CD4-positive, alpha-beta memory T cell (primary cell): ENCODE data around the gene RNF149. TPM values are rescaled to one million over a fixed set of nuclear protein-coding genes. Genes with fewer than 3 reads are reported as not detected.

ENCODE experiments used
- CTCF ChIA-PET: fragments of 350-600 bp; sonication (Branson Sonifier 250); formaldehyde crosslinking; loops from one replicate; lab custom pipeline; 2021; ENCODE audit warnings: inconsistent platforms; ENCODE audit not compliant: partially characterized antibody; lab: Charles Lee
- POLR2A ChIA-PET: fragments of 350-600 bp; sonication (Branson Sonifier 250); formaldehyde crosslinking; loops from one replicate; lab custom pipeline; 2021; ENCODE audit not compliant: partially characterized antibody; lab: Charles Lee
- DNase-seq, 5 donors: peaks; one replicate each; pipeline versions ENCODE4 v3.0.0 to v3.0.0-alpha.2; 2020 to 2022; ENCODE audit warnings: mixed read lengths in 1 of 5
- H3K27ac ChIP-seq: one replicate; pipeline ENCODE4 v1.7.0; 2013; ENCODE audit warnings: low read depth, low read length
- H3K27me3 ChIP-seq: 2 replicates; pipeline ENCODE4 v1.7.0; 2013; ENCODE audit warnings: mild to moderate bottlenecking, low read length, moderate library complexity; ENCODE audit not compliant: insufficient read depth
- H3K36me3 ChIP-seq: 2 replicates; pipeline ENCODE4 v1.7.0; 2013; ENCODE audit warnings: mild to moderate bottlenecking, low read length, moderate library complexity; ENCODE audit not compliant: insufficient read depth
- H3K4me1 ChIP-seq: 2 replicates; pipeline ENCODE4 v1.7.0; 2013; ENCODE audit warnings: mild to moderate bottlenecking, low read length, moderate library complexity; ENCODE audit not compliant: insufficient read depth
- H3K4me3 ChIP-seq, 2 donors: one replicate each; pipeline ENCODE4 v1.7.0; 2013; ENCODE audit warnings: low read length in 2 of 2, mild to moderate bottlenecking in 1 of 2
- H3K9me3 ChIP-seq, 2 donors: one replicate each; pipeline ENCODE4 v1.7.0; 2013; ENCODE audit warnings: low read length in 2 of 2, control low read depth in 1 of 2; ENCODE audit not compliant: control insufficient read depth in 1 of 2
- H3K27ac Mint-ChIP-seq, 7 donors: one replicate each; pipeline ENCODE4 v1.8.0; 2020 to 2021; ENCODE audit warnings: mixed read lengths in 7 of 7, mild to moderate bottlenecking in 6 of 7, inconsistent platforms in 3 of 7, moderate library complexity in 3 of 7
- H3K27me3 Mint-ChIP-seq, 2 donors: one replicate each; pipeline ENCODE4 v1.8.0; 2020 to 2021; ENCODE audit warnings: mixed read lengths in 2 of 2
- H3K36me3 Mint-ChIP-seq, 2 donors: one replicate each; pipeline ENCODE4 v1.8.0; 2020 to 2021; ENCODE audit warnings: mixed read lengths in 2 of 2, inconsistent platforms in 1 of 2, mild to moderate bottlenecking in 1 of 2
- H3K4me1 Mint-ChIP-seq, 4 donors: one replicate each; pipeline ENCODE4 v1.8.0; 2020 to 2021; ENCODE audit warnings: mixed read lengths in 4 of 4, mild to moderate bottlenecking in 1 of 4
- H3K4me3 Mint-ChIP-seq, 8 donors: one replicate each; pipeline ENCODE4 v1.8.0; 2020 to 2021; ENCODE audit warnings: mixed read lengths in 8 of 8, mild to moderate bottlenecking in 7 of 8, moderate library complexity in 6 of 8, inconsistent platforms in 3 of 8
- H3K9me3 Mint-ChIP-seq, 8 donors: one replicate each; pipeline ENCODE4 v1.8.0; 2020 to 2021; ENCODE audit warnings: mixed read lengths in 8 of 8, mild to moderate bottlenecking in 5 of 8, inconsistent platforms in 3 of 8, moderate library complexity in 1 of 8
- intact Hi-C: fragments of 100-400 bp; cut with micrococcal nuclease; formaldehyde crosslinking; loops from one replicate; pipeline ENCODE4 v1.15.1; 2023
- polyA plus RNA-seq, 2 donors: library from polyadenylated mRNA; unstranded; fragments of 300-500 nt; fragmentation: Illumina TruSeq; gene quantifications; one replicate each; pipeline ENCODE4 v1.2.3, GENCODE V29; 2021
- total RNA-seq, 2 experiments: library from RNA; stranded (reverse); gene quantifications; one replicate each; pipeline ENCODE4 v1.2.3, GENCODE V29; 2021

Gene RNF149, protein sequence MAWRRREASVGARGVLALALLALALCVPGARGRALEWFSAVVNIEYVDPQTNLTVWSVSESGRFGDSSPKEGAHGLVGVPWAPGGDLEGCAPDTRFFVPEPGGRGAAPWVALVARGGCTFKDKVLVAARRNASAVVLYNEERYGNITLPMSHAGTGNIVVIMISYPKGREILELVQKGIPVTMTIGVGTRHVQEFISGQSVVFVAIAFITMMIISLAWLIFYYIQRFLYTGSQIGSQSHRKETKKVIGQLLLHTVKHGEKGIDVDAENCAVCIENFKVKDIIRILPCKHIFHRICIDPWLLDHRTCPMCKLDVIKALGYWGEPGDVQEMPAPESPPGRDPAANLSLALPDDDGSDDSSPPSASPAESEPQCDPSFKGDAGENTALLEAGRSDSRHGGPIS
- total RNA-seq, result 100 to 1,000 TPM; 138 to 154 TPM
- polyA plus RNA-seq, result 10 to 100 TPM; 67.6 to 94.6 TPM

DNA sequence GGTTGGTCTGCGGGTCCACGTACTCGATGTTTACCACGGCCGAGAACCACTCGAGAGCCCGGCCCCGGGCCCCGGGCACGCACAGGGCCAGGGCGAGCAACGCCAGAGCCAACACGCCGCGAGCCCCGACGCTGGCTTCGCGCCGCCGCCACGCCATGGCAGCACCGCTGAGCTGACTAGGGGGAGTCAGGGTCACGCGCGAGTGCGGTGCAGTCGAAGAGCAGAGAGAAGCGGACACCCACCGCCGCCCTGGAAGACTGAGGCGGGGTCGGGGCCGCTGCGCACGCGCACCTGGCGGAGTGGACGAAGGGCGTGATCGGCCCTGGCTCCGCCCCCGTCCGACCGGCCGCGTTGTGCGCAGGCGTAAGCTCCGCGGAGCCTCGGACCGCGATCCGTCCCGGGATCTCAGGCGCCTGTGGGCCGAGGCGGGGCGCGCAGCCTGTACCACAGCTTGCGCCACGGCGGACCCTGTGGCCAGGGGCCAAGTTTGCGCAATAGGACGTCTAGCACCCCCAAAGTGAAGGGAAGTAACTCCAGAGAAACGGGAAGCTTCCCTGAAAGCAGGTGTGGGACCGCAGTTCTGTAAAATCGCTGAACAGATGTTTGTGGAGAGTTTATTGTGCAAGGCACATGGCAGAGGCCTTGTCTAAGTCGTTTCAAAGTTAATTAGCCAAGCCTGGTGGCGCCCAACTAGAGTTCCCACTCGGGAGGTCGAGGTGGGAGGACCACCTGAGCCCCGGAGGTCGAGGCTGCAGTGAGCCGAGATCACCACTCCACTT, at the start of gene RNF149:
Gene RNF149 (minus strand): TSS at position 270 of the 779 bp plus-strand sequence. CDS start 113 bp downstream, at position 157.
- H3K27ac Mint-ChIP-seq, result peak within 1 kb of the TSS; percentile 96 to 100 (median 99)
- peak; percentile 89 to 92 (median 90) for DNase-seq
- H3K4me1 Mint-ChIP-seq, result peaks cover 53 to 95% (median 67%) of the 10 kb centered on the region in 4 donors
- peaks cover 9 to 41% of the 10 kb centered on the region in 2 donors for H3K36me3 Mint-ChIP-seq
- H3K27ac ChIP-seq, result peak within 1 kb of the TSS; percentile 86
- H3K27me3 ChIP-seq, result no peaks in the 10 kb centered on the region
- no peaks in the 10 kb centered on the region for H3K9me3 ChIP-seq
- H3K36me3 ChIP-seq, result no peaks in the 10 kb centered on the region
- ChIA-PET POLR2A (interaction anchor here (0.6 to 8.2 kb wide), 23 partner anchors 10 to 409 kb away, joined by 3 to 247 read pairs (median 3); partner anchors contain the start of genes CNOT11, CREG2, MAP4K4 and RPL31), CTCF (interaction anchor here (0.6 to 2.3 kb wide), 10 partner anchors 14 to 57 kb away, joined by 3 to 17 read pairs (median 5); no protein-coding TSS in a partner anchor)
- peak within 1 kb of the TSS; percentile 93 to 100 (median 100) for H3K4me3 Mint-ChIP-seq
- H3K9me3 Mint-ChIP-seq, result no peaks in the 10 kb centered on the region
- peaks cover 72% of the 10 kb centered on the region for H3K4me1 ChIP-seq
- H3K4me3 ChIP-seq, result peak within 1 kb of the TSS; percentile 68 to 92
- no peaks in the 10 kb centered on the region for H3K27me3 Mint-ChIP-seq
- intact Hi-C loops, result loop anchor here (1.0 to 5.0 kb wide), 2 partner anchors 34 to 36 kb away; no protein-coding TSS in a partner anchor

DNA sequence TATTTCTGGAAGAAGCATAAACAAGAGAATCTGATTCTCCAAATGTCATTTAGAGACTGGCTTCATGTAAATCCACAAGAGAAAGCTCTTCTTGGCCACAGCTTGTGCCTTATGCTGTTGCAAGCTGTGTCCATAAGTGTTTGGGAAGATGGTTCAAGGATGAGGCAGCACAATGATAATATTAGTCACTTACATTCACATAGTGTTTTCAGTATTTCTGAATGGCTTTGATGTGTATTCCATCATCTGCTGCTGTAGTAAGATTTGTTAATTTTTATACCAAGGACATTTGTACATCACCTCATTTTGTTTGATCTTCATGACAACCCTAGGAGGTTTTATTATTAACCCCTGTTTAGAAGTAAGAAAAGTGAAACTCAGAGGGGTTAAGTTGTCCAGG, 48.9 kb upstream of the RNF149 start:
- Histone ChIP-seq H3K4me3 (no peak overlapping the region), H3K27me3 (no peaks in the 10 kb centered on the region), H3K4me1 (peaks cover 25% of the 10 kb centered on the region), H3K27ac (no peak overlapping the region), H3K9me3 (no peaks in the 10 kb centered on the region), H3K36me3 (no peaks in the 10 kb centered on the region)
- Mint-ChIP-seq H3K4me1 (peaks cover 21 to 38% (median 26%) of the 10 kb centered on the region in 4 donors), H3K27me3 (no peaks in the 10 kb centered on the region), H3K4me3 (no peak overlapping the region), H3K36me3 (no peaks in the 10 kb centered on the region), H3K27ac (peak overlapping the region in 1 of 7 donors; percentile 41), H3K9me3 (no peaks in the 10 kb centered on the region)
- intact Hi-C loops, result no loop called here
- ChIA-PET POLR2A (no interaction called here), CTCF (interaction anchor here (1.9 to 2.1 kb wide), 2 partner anchors 11 to 15 kb away, joined by 7 to 11 read pairs; no protein-coding TSS in a partner anchor)
- DNase-seq, result no peak

DNA sequence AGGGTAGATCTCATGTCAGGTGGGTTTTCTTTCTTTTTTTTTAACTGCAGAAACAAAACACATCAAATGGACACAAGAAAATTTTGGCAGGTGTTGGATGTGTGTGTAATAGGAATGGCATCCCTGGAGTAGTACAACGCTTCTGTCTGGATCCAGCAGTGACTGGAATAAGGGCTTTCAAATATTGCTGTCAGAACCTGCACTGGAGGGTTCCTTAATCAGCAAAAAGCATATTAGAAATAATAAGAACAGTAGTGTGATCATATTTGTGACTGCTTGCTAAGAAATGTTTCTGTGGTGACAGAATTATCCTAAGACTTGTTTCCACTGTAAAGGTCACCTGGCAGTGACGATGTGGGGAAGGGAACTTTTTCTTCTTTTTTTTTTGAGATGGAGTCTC, 48.0 kb upstream of the RNF149 start:
- Mint-ChIP-seq H3K27ac (no peak overlapping the region), H3K27me3 (no peaks in the 10 kb centered on the region), H3K4me3 (no peak overlapping the region), H3K4me1 (peaks cover 12 to 29% (median 18%) of the 10 kb centered on the region in 4 donors), H3K36me3 (no peaks in the 10 kb centered on the region), H3K9me3 (no peaks in the 10 kb centered on the region)
- Histone ChIP-seq H3K27me3 (no peaks in the 10 kb centered on the region), H3K4me3 (no peak overlapping the region), H3K36me3 (no peaks in the 10 kb centered on the region), H3K9me3 (no peaks in the 10 kb centered on the region), H3K27ac (no peak overlapping the region), H3K4me1 (peaks cover 16% of the 10 kb centered on the region)
- POLR2A ChIA-PET, result no interaction called here
- CTCF ChIA-PET, result interaction anchor here (1.6 kb wide), 1 partner anchor 20 kb away, joined by 4 read pairs; no protein-coding TSS in a partner anchor
- intact Hi-C loops, result no loop called here
- DNase-seq, result no peak

DNA sequence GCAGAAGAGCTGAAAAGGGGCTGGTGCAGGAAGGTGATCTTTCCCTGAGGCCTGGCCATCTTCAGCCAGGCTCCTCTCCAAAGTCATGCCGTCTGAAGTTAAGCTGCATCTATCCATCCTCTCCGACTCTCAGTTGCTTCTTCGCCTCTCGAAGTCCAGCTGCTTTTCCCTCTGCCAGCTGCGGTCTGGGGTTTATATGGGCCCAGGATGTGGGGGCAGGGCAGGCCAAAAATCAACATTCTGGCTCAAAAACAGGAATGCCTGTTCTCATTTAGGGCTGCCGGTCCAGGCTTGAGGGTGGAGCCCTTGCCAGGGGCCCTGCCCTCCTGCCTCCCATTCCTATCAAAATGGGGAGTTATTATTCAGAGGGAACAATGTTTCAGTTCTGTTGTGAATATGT, 47.6 kb upstream of the RNF149 start:
- Histone ChIP-seq H3K4me1 (peaks cover 12% of the 10 kb centered on the region), H3K36me3 (no peaks in the 10 kb centered on the region), H3K27me3 (no peaks in the 10 kb centered on the region), H3K9me3 (no peaks in the 10 kb centered on the region), H3K4me3 (no peak overlapping the region), H3K27ac (no peak overlapping the region)
- DNase-seq, result no peak
- CTCF ChIA-PET, result interaction anchor here (1.6 to 2.5 kb wide), 2 partner anchors 14 to 20 kb away, joined by 4 to 14 read pairs; no protein-coding TSS in a partner anchor
- Mint-ChIP-seq H3K27me3 (no peaks in the 10 kb centered on the region), H3K4me3 (no peak overlapping the region), H3K4me1 (peaks cover 7 to 24% (median 14%) of the 10 kb centered on the region in 4 donors), H3K9me3 (no peaks in the 10 kb centered on the region), H3K27ac (peak overlapping the region in 1 of 7 donors; percentile 22), H3K36me3 (no peaks in the 10 kb centered on the region)
- POLR2A ChIA-PET, result no interaction called here
- intact Hi-C loops, result no loop called here

DNA sequence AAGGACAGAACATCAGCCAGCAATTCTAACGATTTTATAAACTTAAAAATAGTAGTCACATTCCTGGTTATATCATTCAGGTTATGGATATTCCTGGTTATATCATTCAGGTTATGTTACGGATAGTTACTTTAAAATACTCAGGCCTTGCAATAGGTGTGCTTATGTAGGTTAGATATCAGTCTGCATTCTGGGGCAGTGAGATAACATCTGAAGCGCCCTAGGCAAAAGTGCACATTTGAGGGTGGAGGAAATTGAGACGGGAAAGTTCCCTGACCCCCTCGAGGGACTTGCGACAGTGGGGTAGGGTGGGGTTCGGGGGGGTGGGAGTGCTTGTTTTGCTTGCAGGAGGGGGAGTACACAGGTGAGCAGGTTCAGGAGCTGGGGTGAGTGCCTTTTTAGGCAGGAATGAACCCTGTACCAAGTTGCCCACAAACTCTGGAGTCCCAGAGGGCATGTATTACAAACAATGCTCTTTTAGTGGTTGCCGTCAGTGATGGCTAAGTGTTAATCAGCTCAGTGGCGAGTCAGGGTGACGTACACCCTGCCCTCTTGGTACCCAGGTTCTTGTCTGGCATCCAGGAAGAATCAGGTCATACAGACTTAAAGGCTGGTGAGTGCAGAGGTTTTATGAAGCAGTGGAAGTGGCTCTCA, 47.0 kb upstream of the RNF149 start:
- Mint-ChIP-seq H3K9me3 (no peaks in the 10 kb centered on the region), H3K36me3 (no peaks in the 10 kb centered on the region), H3K27ac (peak overlapping the region in 2 of 7 donors; percentile 22 to 44), H3K27me3 (no peaks in the 10 kb centered on the region), H3K4me1 (peaks cover 7 to 27% (median 12%) of the 10 kb centered on the region in 4 donors), H3K4me3 (no peak overlapping the region)
- intact Hi-C loops, result no loop called here
- Histone ChIP-seq H3K9me3 (no peaks in the 10 kb centered on the region), H3K27me3 (no peaks in the 10 kb centered on the region), H3K27ac (no peak overlapping the region), H3K36me3 (no peaks in the 10 kb centered on the region), H3K4me1 (peaks cover 11% of the 10 kb centered on the region), H3K4me3 (no peak overlapping the region)
- ChIA-PET CTCF (interaction anchor here (1.1 to 2.5 kb wide), 3 partner anchors 13 to 61 kb away, joined by 3 to 14 read pairs (median 4); no protein-coding TSS in a partner anchor), POLR2A (interaction anchor here (1.1 kb wide), 1 partner anchor 47 kb away, joined by 3 read pairs; the partner anchor contains the start of gene RNF149)
- DNase-seq, result no peak

DNA sequence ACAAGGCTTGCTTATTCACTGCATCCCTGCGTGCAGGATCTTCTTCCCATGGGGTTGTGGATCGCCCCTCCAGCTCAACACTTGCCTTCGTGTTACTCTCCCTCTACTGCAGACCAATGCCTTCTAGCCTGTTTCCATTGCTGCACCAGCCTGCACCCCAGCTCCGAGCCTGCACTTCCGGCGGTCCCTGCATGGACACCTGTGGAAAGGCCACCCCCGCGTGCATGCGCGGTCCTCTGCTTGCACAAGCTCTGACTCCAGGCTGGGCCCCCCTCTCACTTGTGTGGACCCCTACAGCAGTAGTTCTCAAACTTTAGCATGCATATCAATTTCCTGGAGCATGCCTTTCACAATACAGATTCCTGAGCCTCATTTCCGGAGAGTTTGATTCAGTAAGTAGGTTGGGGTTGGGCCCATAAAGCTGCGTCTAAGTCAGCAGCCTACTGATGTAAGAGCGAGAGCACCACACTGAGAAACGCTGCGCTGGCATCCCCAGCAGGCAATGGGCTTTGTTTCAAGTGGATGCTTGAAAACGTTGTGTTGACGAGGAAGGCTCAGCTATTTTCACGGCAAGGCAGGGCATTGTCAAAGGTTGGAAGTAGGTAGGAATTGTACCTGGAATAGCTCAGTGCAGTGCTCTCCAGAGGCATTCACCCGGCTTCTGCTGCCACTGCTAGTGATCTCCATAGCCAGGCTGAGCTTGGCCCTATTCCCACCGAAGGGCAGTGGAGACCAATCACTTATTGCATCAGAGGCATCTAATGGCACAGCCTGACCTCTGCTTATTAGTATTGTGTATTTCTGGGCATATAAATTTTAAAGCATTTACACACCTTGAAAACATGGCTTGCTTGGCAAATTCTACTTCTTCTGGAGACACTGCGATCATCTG, 46.2 kb upstream of the RNF149 start:
- no peaks in the 10 kb centered on the region for H3K36me3 Mint-ChIP-seq
- peak overlapping the region in 1 of 7 donors; percentile 15 for H3K27ac Mint-ChIP-seq
- H3K4me1 Mint-ChIP-seq, result peaks cover 7 to 23% (median 10%) of the 10 kb centered on the region in 4 donors
- intact Hi-C loops, result no loop called here
- H3K9me3 ChIP-seq, result no peaks in the 10 kb centered on the region
- no peak for DNase-seq
- H3K4me3 Mint-ChIP-seq, result no peak overlapping the region
- ChIA-PET CTCF (interaction anchor here (0.8 to 2.5 kb wide), 6 partner anchors 12 to 62 kb away, joined by 3 to 14 read pairs (median 4); no protein-coding TSS in a partner anchor), POLR2A (interaction anchor here (1.1 kb wide), 2 partner anchors 46 to 101 kb away, joined by 3 read pairs; partner anchors contain the start of gene RNF149)
- H3K27me3 ChIP-seq, result no peaks in the 10 kb centered on the region
- no peak overlapping the region for H3K27ac ChIP-seq
- no peak overlapping the region for H3K4me3 ChIP-seq
- H3K4me1 ChIP-seq, result peaks cover 12% of the 10 kb centered on the region
- H3K27me3 Mint-ChIP-seq, result no peaks in the 10 kb centered on the region
- H3K9me3 Mint-ChIP-seq, result no peaks in the 10 kb centered on the region
- no peaks in the 10 kb centered on the region for H3K36me3 ChIP-seq
